ENCODE results near the gene LTA.

The LTA gene

DNA sequence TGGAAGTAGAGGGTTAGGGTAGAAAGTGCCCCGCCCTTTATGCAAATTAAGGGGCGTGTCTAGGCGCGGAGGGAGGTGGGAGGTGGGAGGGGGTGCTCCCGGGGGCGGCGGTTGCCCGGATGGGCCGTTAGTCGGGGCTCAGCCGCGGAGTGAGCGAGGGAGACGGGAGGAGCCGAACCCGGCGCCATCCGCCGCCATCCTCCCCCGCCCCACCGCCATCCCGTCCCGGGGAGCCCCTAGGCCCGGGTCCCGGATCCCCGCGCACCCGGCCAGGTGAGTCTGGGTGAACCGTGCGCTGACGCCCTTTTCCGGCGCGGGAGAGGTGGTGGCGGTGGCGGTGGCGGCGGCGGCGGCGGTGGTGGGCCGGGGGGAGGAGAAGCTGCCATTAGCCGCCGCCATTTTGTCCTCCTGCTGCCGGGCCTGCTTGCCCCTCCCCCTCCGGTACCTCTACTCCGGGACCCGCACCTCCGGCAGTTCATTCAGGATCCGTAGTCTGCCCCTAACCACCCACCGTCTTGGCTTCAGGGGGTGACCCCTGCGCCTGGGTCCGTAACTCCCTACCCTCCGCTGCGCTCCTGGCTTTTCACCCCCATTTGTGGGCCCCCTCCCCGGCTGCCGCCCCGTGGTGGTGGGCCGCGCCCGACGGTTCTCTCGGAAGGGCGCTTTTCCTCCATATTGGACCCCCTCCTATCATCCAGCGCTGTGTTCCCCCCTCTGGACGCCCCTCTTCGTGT is 48.7 kb downstream of the LTA start, which contains the start of gene PRRC2A (continued):
- TF ChIP-seq ZNF549 (tag by site-specific recombination; IDR thresholded peaks at IDR 0.05) (no peak), ZNF529 (tag by site-specific recombination; IDR thresholded peaks at IDR 0.05; ENCODE audit: insufficient replicate concordance) (no peak), ZNF791 (tag by site-specific recombination; IDR thresholded peaks at IDR 0.05) (no peak), GLI4 (tag by site-specific recombination; IDR thresholded peaks at IDR 0.05) (peak; percentile 90), BCL11A (tag by site-specific recombination; IDR thresholded peaks at IDR 0.05; ENCODE audit: low read depth) (no peak), ZNF707 (tag by site-specific recombination; IDR thresholded peaks at IDR 0.05) (no peak), HOXC10 (CRISPR knock-in tag; IDR thresholded peaks at IDR 0.05) (peak; percentile 25; the same call in 1 of the 2 replicates), ZFP3 (tag by site-specific recombination; IDR thresholded peaks at IDR 0.05; ENCODE audit: low read depth) (no peak), ZNF433 (tag by site-specific recombination; IDR thresholded peaks at IDR 0.05; ENCODE audit: low read depth) (no peak), ZNF157 (tag by site-specific recombination; IDR thresholded peaks at IDR 0.05) (0 out of 2 replicates have a peak, but pooled peaks have one; percentile 6), SCRT1 (tag by site-specific recombination; IDR thresholded peaks at IDR 0.05; ENCODE audit: borderline replicate concordance) (no peak), ZNF274 (IDR thresholded peaks at IDR 0.05; ENCODE audit: low read length) (no peak), ZNF274 (tag by site-specific recombination; IDR thresholded peaks at IDR 0.05; ENCODE audit: borderline replicate concordance) (no peak), ZNF501 (tag by site-specific recombination; IDR thresholded peaks at IDR 0.05) (peak; percentile 81), ZNF830 (tag by site-specific recombination; IDR thresholded peaks at IDR 0.05; ENCODE audit: low read depth) (no peak), ZBTB21 (tag by site-specific recombination; IDR thresholded peaks at IDR 0.05) (no peak; the same call in 1 of the 2 replicates), ZNF175 (tag by site-specific recombination; IDR thresholded peaks at IDR 0.05) (no peak), ZNF629 (tag by site-specific recombination; IDR thresholded peaks at IDR 0.05) (no peak; the same call in 1 of the 2 replicates), ZNF777 (tag by site-specific recombination; IDR thresholded peaks at IDR 0.05; ENCODE audit: borderline replicate concordance) (peak; percentile 64; the same call in 1 of the 2 replicates), ZSCAN16 (tag by site-specific recombination; IDR thresholded peaks at IDR 0.05) (peak; percentile 63; the same call in 1 of the 2 replicates), FEZF1 (tag by site-specific recombination; IDR thresholded peaks at IDR 0.05) (peak; percentile 34; the same call in 1 of the 2 replicates), ZNF155 (tag by site-specific recombination; IDR thresholded peaks at IDR 0.05) (no peak), ZBTB7A (tag by site-specific recombination; IDR thresholded peaks at IDR 0.05; ENCODE audit: low read depth) (peak; percentile 92), GLIS2 (tag by site-specific recombination; IDR thresholded peaks at IDR 0.05) (peak; percentile 94), ZNF391 (tag by site-specific recombination; IDR thresholded peaks at IDR 0.05; ENCODE audit: borderline replicate concordance, low read depth) (peak; percentile 89; the same call in 1 of the 2 replicates), ZNF654 (tag by site-specific recombination; IDR thresholded peaks at IDR 0.05; ENCODE audit: low read depth) (no peak), MYNN (tag by site-specific recombination; IDR thresholded peaks at IDR 0.05; ENCODE audit: borderline replicate concordance) (no peak), ZNF776 (tag by site-specific recombination; IDR thresholded peaks at IDR 0.05; ENCODE audit: borderline replicate concordance) (no peak)
- TF ChIP-seq, protein P1, sequence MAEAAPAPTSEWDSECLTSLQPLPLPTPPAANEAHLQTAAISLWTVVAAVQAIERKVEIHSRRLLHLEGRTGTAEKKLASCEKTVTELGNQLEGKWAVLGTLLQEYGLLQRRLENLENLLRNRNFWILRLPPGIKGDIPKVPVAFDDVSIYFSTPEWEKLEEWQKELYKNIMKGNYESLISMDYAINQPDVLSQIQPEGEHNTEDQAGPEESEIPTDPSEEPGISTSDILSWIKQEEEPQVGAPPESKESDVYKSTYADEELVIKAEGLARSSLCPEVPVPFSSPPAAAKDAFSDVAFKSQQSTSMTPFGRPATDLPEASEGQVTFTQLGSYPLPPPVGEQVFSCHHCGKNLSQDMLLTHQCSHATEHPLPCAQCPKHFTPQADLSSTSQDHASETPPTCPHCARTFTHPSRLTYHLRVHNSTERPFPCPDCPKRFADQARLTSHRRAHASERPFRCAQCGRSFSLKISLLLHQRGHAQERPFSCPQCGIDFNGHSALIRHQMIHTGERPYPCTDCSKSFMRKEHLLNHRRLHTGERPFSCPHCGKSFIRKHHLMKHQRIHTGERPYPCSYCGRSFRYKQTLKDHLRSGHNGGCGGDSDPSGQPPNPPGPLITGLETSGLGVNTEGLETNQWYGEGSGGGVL (tag by site-specific recombination; IDR thresholded peaks at IDR 0.05), result peak; percentile 89
- TF ChIP-seq, protein P2, sequence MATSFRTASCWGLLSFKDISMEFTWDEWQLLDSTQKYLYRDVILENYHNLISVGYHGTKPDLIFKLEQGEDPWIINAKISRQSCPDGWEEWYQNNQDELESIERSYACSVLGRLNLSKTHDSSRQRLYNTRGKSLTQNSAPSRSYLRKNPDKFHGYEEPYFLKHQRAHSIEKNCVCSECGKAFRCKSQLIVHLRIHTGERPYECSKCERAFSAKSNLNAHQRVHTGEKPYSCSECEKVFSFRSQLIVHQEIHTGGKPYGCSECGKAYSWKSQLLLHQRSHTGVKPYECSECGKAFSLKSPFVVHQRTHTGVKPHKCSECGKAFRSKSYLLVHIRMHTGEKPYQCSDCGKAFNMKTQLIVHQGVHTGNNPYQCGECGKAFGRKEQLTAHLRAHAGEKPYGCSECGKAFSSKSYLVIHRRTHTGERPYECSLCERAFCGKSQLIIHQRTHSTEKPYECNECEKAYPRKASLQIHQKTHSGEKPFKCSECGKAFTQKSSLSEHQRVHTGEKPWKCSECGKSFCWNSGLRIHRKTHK (tag by site-specific recombination; IDR thresholded peaks at IDR 0.05), result no peak
- TF ChIP-seq, protein P3, sequence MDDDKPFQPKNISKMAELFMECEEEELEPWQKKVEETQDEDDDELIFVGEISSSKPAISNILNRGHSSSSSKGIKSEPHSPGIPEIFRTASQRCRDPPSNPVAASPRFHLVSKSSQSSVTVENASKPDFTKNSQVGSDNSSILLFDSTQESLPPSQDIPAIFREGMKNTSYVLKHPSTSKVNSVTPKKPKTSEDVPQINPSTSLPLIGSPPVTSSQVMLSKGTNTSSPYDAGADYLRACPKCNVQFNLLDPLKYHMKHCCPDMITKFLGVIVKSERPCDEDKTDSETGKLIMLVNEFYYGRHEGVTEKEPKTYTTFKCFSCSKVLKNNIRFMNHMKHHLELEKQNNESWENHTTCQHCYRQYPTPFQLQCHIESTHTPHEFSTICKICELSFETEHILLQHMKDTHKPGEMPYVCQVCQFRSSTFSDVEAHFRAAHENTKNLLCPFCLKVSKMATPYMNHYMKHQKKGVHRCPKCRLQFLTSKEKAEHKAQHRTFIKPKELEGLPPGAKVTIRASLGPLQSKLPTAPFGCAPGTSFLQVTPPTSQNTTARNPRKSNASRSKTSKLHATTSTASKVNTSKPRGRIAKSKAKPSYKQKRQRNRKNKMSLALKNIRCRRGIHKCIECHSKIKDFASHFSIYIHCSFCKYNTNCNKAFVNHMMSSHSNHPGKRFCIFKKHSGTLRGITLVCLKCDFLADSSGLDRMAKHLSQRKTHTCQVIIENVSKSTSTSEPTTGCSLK (tag by site-specific recombination; IDR thresholded peaks at IDR 0.05), result no peak
- TF ChIP-seq, protein P4, sequence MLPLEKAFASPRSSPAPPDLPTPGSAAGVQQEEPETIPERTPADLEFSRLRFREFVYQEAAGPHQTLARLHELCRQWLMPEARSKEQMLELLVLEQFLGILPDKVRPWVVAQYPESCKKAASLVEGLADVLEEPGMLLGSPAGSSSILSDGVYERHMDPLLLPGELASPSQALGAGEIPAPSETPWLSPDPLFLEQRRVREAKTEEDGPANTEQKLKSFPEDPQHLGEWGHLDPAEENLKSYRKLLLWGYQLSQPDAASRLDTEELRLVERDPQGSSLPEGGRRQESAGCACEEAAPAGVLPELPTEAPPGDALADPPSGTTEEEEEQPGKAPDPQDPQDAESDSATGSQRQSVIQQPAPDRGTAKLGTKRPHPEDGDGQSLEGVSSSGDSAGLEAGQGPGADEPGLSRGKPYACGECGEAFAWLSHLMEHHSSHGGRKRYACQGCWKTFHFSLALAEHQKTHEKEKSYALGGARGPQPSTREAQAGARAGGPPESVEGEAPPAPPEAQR (tag by site-specific recombination; IDR thresholded peaks at IDR 0.05), result no peak
- TF ChIP-seq, protein P5, sequence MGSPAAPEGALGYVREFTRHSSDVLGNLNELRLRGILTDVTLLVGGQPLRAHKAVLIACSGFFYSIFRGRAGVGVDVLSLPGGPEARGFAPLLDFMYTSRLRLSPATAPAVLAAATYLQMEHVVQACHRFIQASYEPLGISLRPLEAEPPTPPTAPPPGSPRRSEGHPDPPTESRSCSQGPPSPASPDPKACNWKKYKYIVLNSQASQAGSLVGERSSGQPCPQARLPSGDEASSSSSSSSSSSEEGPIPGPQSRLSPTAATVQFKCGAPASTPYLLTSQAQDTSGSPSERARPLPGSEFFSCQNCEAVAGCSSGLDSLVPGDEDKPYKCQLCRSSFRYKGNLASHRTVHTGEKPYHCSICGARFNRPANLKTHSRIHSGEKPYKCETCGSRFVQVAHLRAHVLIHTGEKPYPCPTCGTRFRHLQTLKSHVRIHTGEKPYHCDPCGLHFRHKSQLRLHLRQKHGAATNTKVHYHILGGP (tag by site-specific recombination; IDR thresholded peaks at IDR 0.05), result no peak
